Measurements from ENCODE around the gene HS3ST5.
"Not testable (repeated sequence)": the region's sequence is repeated elsewhere in the genome, so short reads cannot be mapped to it uniquely, and the experiment has no call there.

HS3ST5 gene

DNA sequence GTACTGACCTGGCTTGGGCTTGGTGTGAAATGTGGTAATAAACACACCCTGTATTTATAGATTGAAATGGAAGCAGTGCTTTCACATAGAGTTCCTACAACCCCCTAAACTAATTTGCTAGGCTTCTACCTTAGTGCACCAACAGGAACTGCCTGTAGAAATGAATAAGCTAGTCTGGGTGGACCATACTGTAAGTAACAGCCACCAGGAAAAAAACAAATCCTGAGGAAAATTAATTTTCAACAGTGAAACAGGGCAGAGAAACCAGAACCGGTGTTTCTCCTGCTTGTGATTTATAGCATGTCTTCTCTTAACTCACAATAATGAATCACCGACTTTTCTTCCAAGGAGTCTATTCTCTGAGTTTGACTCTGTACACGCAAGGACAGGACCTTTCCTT, 187.1 kb downstream of the HS3ST5 start:
- no peak for DNase-seq (ENCODE audit: extremely low read depth, low read depth)
- no peak overlapping the region for H3K4me3 ChIP-seq (replicated peaks; ENCODE audit: low read depth, low read length)
- TF ChIP-seq CTCF (IDR thresholded peaks at IDR 0.05; ENCODE audit: low read depth, low read length, missing control alignments): no peak

DNA sequence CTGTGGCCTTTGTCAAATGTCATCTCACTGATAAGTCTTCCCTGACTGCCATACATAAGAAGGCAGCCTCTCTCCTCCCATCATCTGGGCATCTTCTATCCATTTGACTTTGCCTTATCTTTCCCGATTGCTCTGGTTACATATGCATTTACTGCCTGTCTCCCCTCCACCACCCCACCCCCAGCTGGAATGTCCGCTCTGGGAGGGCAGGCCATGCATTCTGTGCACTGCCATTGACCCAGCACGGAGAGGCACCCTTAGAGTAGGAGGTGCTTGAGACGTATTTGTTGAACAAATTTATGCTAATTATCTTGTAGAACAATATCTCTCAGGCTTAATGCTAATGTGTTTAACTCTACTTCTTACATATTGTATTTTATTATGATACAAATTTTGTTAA, 188.0 kb downstream of the HS3ST5 start:
- TF ChIP-seq CTCF (IDR thresholded peaks at IDR 0.05; ENCODE audit: low read depth, low read length, missing control alignments): no peak
- no peak overlapping the region for H3K4me3 ChIP-seq (replicated peaks; ENCODE audit: low read depth, low read length)
- no peak for DNase-seq (ENCODE audit: extremely low read depth, low read depth)

DNA sequence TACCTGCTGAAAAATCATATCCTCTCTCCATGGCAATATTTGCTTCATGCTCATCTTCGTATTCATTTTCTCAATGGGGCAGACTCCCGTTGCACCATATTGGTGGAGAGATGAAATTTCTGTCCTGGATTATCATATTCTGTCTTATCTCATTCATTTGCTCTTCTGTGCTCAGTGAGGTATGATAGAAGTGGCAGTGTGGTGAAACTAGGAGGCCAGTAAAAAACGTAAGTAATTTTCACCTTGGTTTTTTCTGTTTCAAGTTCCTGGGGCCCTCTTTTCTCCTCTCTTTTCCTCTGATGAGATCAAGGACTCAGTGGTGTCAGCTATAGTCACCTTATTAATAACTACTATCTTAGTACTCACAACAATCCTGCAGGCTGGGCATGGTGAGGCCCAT, 189.4 kb downstream of the HS3ST5 start:
- no peak for TF ChIP-seq CTCF (IDR thresholded peaks at IDR 0.05; ENCODE audit: low read depth, low read length, missing control alignments)
- no peak for DNase-seq (ENCODE audit: extremely low read depth, low read depth)
- H3K4me3 ChIP-seq (replicated peaks; ENCODE audit: low read depth, low read length): no peak overlapping the region

- DNase-seq (ENCODE audit: extremely low read depth, low read depth): no peak
- no peak overlapping the region for H3K4me3 ChIP-seq (replicated peaks; ENCODE audit: low read depth, low read length)
- TF ChIP-seq CTCF (IDR thresholded peaks at IDR 0.05; ENCODE audit: low read depth, low read length, missing control alignments): no peak
These were observed 191.6 kb downstream of the HS3ST5 start for GRCh38 chr6:114151064-114151690.

DNA sequence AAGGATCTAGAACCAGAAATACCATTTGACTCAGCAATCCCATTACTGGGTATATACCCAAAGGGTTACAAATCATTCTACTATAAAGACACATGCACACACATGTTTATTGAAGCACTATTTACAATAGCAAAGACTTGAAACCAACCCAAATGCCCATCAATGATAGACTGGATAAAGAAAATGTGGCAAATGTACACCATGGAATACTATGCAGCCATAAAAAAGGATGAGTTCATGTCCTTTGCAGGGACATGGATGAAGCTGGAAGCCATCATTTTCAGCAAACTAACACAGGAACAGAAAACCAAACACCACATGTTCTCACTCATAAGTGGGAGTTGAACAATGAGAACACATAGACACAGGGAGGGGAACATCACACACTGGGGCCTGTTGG, 193.6 kb downstream of the HS3ST5 start:
- H3K4me3 ChIP-seq (replicated peaks; ENCODE audit: low read depth, low read length); DNase-seq (ENCODE audit: extremely low read depth, low read depth): not testable (repeated sequence)

DNA sequence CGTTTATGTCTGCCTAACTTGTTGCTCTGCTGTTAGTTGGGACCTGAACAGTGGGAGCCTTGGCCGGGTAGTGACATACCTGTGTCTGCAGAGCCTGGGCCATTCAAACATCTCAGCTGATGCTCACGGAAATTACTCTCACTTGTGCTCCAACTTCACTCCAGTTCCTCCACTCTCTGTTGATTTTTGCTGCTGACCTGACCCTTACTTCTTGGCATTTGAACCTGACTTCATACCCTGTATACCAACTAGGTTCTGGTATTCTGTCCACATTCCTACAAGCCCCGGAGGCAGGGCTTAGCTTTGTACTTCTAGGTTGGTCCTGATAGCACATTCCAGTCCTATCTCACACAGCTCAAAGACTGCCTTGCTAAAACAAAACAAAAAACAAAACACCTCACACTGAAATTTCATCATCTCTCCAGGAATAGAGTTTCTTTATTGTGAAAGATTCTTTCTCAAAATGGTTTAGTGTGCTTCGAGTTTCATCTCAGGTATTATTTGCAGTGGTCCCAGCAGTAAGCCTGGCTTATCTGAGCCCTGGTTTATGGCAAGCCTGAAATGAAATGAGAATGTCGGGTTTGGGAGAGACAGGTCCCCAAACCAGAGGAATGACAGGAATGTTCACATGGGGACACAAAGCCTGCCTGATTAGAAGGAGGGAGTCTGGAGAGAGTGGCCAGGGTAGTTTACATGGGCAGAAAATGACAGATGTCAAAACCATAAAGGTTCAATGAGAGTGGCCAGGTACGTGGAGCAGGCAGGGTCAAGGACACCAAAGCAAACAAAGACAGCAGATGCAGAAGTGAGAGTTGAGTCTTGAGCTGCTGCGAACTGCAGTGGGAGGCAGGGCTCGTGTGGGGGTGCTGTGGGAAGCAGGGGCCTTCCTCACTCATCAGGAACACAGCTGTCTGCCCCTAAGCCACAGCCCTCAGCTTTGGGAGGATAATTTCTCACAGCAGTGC, 197.7 kb downstream of the HS3ST5 start:
- H3K4me3 ChIP-seq (replicated peaks; ENCODE audit: low read depth, low read length): no peak overlapping the region
- no peak for DNase-seq (ENCODE audit: extremely low read depth, low read depth)
- no peak for TF ChIP-seq CTCF (IDR thresholded peaks at IDR 0.05; ENCODE audit: low read depth, low read length, missing control alignments)

- no peak for DNase-seq (ENCODE audit: extremely low read depth, low read depth)
- no peak overlapping the region for H3K4me3 ChIP-seq (replicated peaks; ENCODE audit: low read depth, low read length)
- no peak for TF ChIP-seq CTCF (IDR thresholded peaks at IDR 0.05; ENCODE audit: low read depth, low read length, missing control alignments)
These were observed 200.6 kb downstream of the HS3ST5 start for GRCh38 chr6:114142258-114142657.
